Measurements from ENCODE around the gene SMCO2. TPM values are rescaled to one million over a fixed set of nuclear protein-coding genes. Genes with fewer than 3 reads are reported as not detected.

Gene SMCO2
- total and polyA plus RNA-seq, 10 of the 15 experiments (the other 5 are each of a cell fraction or from before 2014, with no cell fraction given): 0.11 to 2.3 (median 0.67) TPM

GRCh38 chr12:27477049-27477448 lies 30.5 kb downstream of the SMCO2 start (continued):
- TF ChIP-seq MAX (IDR thresholded peaks at IDR 0.05; ENCODE audit: low read depth, low read length): no peak
- no peak for TF ChIP-seq CBX3 (IDR thresholded peaks at IDR 0.05; ENCODE audit: borderline replicate concordance, low read depth)

- no peak overlapping the region for H2AFZ ChIP-seq (ENCODE audit: control insufficient read depth, low read depth, low read length)
- H3K27me3 ChIP-seq (replicated peaks in 1 of 2; ENCODE audit: control insufficient read depth in 2 of 2, insufficient read depth in 2 of 2, low read length in 1 of 2): no peaks in the 10 kb centered on the region
- H3K9ac ChIP-seq (ENCODE audit: control insufficient read depth, insufficient read depth, low read length): no peak overlapping the region
- ATAC-seq (no peak), FAIRE-seq (no peak), DNase-seq (ENCODE audit: low read depth, low spot score) (no peak)
- no peaks in the 10 kb centered on the region for H3K4me1 ChIP-seq (ENCODE audit: control insufficient read depth, insufficient read depth, low read length)
- H4K20me1 ChIP-seq (ENCODE audit: control insufficient read depth, insufficient read depth): no peaks in the 10 kb centered on the region
- intact Hi-C loops (cut with micrococcal nuclease; ENCODE audit: unreplicated experiment): no loop called here
- H3K4me2 ChIP-seq (ENCODE audit: control insufficient read depth, insufficient read depth): no peak overlapping the region
- H3K27ac ChIP-seq (ENCODE audit: control insufficient read depth, insufficient read depth): no peak overlapping the region
- SMC1A ChIA-PET (ENCODE audit: uncharacterized antibody, unreplicated experiment): no interaction called here
- CTCF ChIA-PET: interaction anchor here (1.6 kb wide), 1 partner anchor 17 kb away, joined by 3 read pairs; no protein-coding TSS in a partner anchor
- in situ Hi-C loops (cut with MboI): no loop called here
- H3K36me3 ChIP-seq (ENCODE audit: control insufficient read depth in 2 of 2, insufficient read depth in 2 of 2, low read length in 1 of 2): no peaks in the 10 kb centered on the region
- BruUV-seq (replicated peaks): no TSS peak
- H3K4me3 ChIP-seq: no peak overlapping the region
- peaks cover 10% of the 10 kb centered on the region for H3K9me3 ChIP-seq (replicated peaks; ENCODE audit: control insufficient read depth, insufficient read depth, low read length)
- POLR2A ChIA-PET: no interaction called here
- RAD21 ChIA-PET (ENCODE audit: unreplicated experiment): no interaction called here
- TF ChIP-seq TAF1 (IDR thresholded peaks at IDR 0.05; ENCODE audit: borderline replicate concordance, low read depth, low read length): no peak
- TF ChIP-seq NBN (IDR thresholded peaks at IDR 0.05): no peak
- no peak for TF ChIP-seq SP1 (IDR thresholded peaks at IDR 0.05; ENCODE audit: low read depth, low read length)
- no peak for TF ChIP-seq SREBF1 (IDR thresholded peaks at IDR 0.05; ENCODE audit: low read length)
- TF ChIP-seq HCFC1 (IDR thresholded peaks at IDR 0.05; ENCODE audit: low read length): no peak
- TF ChIP-seq ATF7 (IDR thresholded peaks at IDR 0.05; ENCODE audit: low read depth): no peak
- H3K79me2 ChIP-seq (ENCODE audit: control insufficient read depth, insufficient read depth, low read length): no peaks in the 10 kb centered on the region
These were observed 32.4 kb downstream of the SMCO2 start for GRCh38 chr12:27478949-27479348.

GRCh38 chr12:27480016-27480415 lies 33.5 kb downstream of the SMCO2 start:
- ATAC-seq (no peak), FAIRE-seq (no peak), DNase-seq (ENCODE audit: low read depth, low spot score) (no peak)
- 0% methylated on average over 1 of the region's 1 CpG for WGBS (ENCODE audit: insufficient coverage, insufficient replicate concordance, low lambda C conversion rate, missing lambda C conversion rate)
- SMC1A ChIA-PET (ENCODE audit: uncharacterized antibody, unreplicated experiment): no interaction called here
- Histone ChIP-seq H3K27me3 (replicated peaks in 1 of 2; ENCODE audit: control insufficient read depth in 2 of 2, insufficient read depth in 2 of 2, low read length in 1 of 2) (no peaks in the 10 kb centered on the region), H3K9ac (ENCODE audit: control insufficient read depth, insufficient read depth, low read length) (no peak overlapping the region), H2AFZ (ENCODE audit: control insufficient read depth, low read depth, low read length) (no peak overlapping the region), H3K4me2 (ENCODE audit: control insufficient read depth, insufficient read depth) (no peak overlapping the region), H3K27ac (ENCODE audit: control insufficient read depth, insufficient read depth) (no peak overlapping the region), H3K79me2 (ENCODE audit: control insufficient read depth, insufficient read depth, low read length) (no peaks in the 10 kb centered on the region), H3K36me3 (ENCODE audit: control insufficient read depth in 2 of 2, insufficient read depth in 2 of 2, low read length in 1 of 2) (no peaks in the 10 kb centered on the region), H3K9me3 (replicated peaks; ENCODE audit: control insufficient read depth, insufficient read depth, low read length) (peaks cover 10% of the 10 kb centered on the region), H4K20me1 (ENCODE audit: control insufficient read depth, insufficient read depth) (no peaks in the 10 kb centered on the region), H3K4me1 (ENCODE audit: control insufficient read depth, insufficient read depth, low read length) (no peaks in the 10 kb centered on the region), H3K4me3 (no peak overlapping the region)
- POLR2A ChIA-PET: no interaction called here
- RAD21 ChIA-PET (ENCODE audit: unreplicated experiment): no interaction called here
- intact Hi-C loops (cut with micrococcal nuclease; ENCODE audit: unreplicated experiment): no loop called here
- in situ Hi-C loops (cut with MboI): no loop called here
- BruUV-seq (replicated peaks): no TSS peak
- CTCF ChIA-PET: no interaction called here
- TF ChIP-seq EZH2 (IDR thresholded peaks at IDR 0.05; ENCODE audit: borderline replicate concordance, control insufficient read depth, low read depth, low read length) (no peak), ZBTB40 (IDR thresholded peaks at IDR 0.05; ENCODE audit: borderline replicate concordance) (no peak), ZNF622 (IDR thresholded peaks at IDR 0.05) (no peak)

Measured in GM12878 (cell line).